DMS 273 treated with DMSO at 0.1 percent for 48 hours (cell line): ENCODE measurements around the gene AKR1E2.

Experiments
- DNase-seq: peaks from one replicate; lab custom pipeline; 2025; lab: John Stamatoyannopoulos, UW

Gene AKR1E2

DNA sequence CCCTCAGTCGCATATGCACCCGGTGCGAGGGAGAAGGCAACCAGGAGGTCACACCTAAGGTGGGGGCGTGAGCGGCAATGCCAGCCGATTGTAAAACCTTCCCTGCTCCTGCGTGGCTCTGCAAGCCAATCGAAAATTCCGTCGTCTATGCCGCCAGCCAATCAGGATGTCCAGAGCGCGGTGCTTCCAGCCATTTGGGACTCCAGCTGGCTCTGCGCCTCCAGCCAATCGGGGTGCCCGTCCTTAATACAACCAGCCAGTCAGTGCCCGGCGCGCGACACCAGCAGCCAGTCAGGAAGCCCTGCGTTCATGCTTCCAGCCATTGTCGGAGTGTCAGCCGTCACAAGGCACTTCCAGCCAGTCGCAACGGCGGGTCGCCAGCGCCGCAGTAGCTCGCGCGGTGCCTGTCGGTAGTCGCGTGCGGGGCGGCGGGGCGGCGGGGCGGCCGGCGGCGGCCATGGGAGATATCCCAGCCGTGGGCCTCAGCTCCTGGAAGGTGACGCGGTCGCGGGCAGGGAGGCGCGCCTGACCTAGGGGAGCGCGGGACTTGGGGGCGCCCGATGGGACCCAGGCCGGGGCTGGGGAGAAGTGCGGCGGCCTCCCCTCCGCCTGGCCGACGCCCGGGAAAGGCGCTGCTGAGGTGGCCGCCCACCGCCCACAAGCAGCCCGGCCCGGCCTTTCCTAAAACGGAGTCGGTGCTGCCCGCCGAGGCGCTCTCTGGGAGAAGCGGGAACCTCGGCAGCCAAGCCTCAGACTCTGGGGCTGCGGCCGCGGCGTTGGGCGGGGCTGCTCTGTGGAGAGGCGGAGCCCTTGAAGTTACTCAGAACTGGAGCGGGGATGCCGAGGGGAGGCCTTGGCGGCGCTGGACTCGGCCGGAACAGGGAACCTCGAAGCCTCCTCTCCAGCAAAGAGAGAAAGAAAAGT is at the start of gene AKR1E2:
TSS of gene AKR1E2 (plus strand) at position 340 of the 924 bp plus-strand sequence. CDS start at position 458, 118 bp downstream.
- DNase-seq = no peak

DNA sequence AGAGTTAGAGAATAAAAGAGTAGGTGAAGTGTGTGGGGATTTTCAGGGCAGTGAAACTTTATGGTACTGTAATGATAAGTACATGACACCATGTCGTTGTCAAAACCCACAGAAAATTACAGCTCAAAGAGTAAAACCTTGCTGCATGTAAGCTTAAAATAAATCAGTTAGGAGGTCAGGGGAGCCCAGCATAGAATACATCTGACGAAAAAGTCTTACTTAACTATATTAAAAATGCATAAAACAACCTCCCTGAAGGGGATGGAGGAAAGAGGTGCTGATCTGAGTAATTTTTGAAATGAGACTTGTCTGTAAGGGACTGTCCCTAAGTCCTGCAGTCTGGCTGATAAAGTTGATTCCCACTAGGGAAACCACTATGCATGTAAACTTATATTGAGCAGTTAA is 49.8 kb upstream of the AKR1E2 start:
- no peak for DNase-seq

DNA sequence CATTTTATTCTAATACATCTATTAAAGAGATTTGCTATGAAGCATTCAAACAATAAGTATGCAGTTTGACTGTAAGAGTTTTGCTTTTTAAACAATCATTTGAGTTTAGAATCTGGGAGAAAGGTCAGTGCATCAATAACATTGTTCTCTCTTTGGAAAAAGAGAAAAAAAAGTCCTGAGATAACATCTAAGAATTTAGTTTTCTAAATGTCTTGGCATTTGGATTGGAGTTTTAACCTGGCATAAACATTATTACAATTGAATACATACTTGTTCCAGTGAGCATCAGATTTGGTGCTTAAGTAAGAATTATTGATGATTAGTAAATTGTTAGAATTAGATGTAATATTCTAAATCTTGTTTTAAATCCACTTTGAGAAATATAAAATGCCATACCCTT is 47.2 kb upstream of the AKR1E2 start:
- no peak for DNase-seq

DNA sequence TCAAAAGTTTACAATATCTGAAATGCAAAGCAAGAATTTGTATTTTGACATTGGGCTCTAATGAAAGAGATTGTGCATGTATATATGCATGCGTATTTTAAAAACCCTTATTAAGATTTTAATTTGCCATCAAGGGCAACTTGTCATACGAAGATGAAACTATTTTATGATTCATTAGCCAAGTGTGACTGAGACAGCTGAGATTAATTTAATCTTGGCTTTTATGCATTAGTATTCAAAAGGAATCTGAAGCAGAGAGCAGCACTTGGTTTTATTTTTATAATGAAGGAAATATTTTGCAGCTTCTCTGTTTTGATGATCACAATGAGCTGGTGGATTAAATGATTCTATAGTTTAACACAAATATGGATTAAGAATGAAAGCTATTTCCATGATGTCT is 45.9 kb upstream of the AKR1E2 start:
- DNase-seq = no peak

DNA sequence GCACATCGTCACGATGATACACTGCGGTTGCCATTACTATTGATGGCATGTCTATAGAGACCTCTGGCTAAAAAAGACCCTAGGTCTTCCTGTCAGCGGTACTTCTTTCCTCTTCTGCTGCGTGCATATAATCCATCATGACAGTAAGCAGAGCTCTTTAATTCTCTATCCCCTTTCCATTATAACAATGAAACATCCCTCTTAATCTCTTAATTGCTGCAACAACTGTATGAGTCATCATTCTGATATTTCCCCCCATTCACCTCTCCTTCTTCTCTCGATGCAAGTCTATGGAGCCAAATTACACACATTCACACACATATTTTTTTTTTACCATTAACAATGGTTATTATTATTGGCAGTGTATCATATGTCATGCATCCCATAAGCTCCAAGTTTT is 45.2 kb upstream of the AKR1E2 start:
- no peak for DNase-seq

DNA sequence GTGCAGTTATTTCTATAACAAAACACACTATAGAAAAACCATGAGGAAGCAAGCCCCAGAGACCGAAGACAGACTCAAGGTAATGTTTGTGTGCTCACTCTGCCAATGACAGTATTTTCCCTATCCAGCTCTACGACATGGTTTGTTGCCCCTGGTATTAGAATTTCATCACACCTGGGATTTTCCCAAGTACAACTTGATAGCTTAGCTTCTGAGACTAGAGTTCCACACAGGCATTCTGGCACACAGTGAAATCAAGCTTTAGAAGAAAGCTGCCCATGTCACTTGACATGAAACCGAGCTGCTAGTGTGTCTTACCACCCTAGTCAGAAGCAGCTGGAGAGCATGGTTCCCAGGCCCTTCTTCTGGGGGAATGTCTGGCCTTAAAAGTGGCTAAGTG is 44.1 kb upstream of the AKR1E2 start:
- no peak for DNase-seq

DNA sequence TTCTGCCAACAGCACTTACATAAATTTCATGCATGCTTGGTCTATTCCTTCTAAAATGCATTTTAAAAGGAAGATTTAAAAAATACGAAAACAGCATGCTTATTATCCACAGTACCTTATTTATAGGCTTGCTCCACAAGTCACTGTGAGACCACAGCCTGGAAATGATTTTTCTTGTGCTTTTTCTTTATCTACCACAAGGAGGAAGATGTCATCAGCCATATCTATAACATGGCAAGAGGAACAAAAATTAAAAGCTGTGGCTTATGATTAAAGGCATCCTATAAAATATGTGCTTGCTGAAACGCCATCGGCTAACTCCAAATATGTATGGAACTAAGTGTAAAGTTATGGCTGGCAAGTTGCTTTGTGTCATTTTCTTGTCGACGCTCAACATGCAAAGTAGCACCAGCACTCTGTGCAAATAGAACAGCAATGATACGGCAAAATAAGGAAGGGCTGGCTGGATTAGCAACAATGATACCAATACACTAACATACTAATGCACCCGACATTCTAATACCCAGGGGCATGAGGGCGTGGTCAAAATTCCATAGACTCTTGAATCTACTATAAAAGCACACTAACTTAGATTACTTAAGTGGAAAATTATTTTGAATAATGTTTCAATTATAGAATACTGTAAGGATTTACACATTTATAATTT is 41.2 kb upstream of the AKR1E2 start:
- no peak for DNase-seq

DNA sequence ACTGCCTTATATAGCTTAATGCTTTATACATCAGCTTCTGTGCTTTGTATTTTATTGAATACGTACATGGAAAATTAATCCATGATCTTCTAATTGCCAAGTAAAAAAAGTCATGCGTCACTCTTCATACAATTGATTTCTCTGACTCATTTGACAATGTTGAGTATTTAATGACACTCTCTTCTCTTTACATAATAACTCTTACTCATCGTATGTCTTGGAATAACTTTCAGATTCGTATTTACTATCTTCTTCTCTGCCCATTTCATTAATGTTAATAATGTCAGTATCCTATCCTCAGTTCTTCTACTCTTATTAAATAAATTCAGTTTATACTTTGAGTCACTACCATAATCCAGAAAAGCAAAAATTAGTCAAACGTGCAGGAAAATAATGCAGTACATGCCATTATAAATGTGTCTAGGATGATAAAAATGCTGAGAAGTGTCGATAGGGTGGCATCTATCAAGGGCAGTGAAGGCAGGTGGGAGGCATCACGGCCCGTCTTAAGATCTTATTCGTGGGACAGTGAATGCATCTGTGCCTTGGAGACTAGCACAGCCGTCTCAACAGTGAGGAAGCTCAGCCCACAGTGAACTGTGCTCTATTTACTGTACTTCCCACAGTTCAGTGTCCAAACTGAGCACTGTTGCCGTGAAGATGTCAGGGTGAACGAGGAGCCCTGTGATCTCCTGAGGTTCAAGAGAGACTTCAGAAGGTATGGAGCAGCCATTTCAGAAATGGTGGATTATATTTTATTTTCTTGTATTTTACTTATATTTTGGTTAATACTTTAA is 39.8 kb upstream of the AKR1E2 start:
- DNase-seq = no peak

DNA sequence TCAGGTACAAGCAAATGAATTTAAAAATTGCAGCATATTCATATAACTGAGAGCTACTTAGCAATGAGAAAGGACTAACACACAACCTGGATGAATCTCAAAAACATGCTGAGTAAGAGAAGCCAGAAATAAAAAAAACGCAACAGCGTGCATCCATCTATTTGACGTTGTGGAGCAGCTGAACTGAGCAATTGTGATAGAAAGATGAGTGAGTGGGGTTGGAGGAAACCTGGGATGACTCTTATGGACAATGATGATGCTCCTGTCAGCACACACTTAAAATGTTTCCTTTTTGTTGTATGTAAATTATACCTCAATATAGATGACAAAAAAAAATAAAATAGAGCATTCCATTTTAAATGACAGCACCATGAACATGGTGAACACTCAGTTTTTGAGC is 36.0 kb upstream of the AKR1E2 start:
- no peak for DNase-seq

DNA sequence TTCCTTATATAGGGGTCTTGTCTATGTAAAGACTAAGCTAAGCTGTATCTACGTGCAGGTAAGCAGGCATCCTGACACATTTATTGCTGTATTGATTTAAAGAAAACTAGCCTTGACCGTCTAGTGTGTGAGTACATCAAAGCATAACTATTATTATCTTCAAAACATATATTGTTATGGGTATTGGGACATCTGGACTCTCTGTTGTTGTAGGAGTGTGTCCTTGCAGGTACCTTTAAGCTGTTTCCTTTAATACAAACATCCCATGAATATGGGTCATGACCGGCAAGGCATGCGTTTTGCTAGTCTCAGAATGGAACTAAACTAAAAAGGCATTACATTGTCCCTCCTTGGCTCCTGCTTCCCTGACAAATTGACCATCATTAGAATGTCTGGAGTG is 35.1 kb upstream of the AKR1E2 start:
- no peak for DNase-seq

DNA sequence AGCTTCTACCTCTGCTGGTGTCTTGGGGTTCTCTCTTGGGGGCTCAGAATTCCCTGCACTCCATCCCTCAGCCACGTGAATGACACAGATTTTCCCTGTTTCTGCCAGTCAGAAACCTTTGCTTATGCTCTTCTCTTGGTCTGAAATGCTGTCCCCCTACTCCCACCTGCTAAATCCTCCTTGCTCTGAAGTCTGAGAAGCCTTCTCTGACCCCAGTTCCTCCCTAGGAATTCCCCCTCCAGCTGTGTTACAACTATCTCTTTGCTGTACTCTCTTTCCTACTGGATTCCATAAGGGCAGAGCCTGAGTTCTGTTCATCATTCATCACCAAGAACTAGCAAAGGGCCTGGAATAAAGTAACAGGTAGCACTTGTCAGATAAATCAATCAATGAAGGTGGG is 33.6 kb upstream of the AKR1E2 start:
- DNase-seq = no peak

DNA sequence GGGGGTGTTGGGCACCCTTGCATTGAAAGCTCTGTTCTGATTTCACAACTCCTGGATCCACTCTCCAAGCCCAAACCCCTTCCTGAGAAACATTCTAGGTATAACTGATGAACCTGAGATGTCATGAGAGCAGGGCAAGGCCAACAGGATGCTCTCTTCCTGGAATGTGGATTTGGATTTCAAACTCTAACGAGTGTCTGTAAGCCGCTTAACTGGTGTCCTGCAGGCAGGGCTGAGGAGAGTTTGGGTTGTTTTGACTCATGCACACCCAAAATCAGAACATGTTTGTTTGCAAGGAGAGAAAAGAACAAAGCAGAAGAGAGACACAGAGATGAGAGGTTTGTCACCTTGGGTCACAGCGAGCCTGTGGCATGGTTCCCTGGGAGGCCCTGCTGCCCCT is 24.6 kb upstream of the AKR1E2 start:
- no peak for DNase-seq

DNA sequence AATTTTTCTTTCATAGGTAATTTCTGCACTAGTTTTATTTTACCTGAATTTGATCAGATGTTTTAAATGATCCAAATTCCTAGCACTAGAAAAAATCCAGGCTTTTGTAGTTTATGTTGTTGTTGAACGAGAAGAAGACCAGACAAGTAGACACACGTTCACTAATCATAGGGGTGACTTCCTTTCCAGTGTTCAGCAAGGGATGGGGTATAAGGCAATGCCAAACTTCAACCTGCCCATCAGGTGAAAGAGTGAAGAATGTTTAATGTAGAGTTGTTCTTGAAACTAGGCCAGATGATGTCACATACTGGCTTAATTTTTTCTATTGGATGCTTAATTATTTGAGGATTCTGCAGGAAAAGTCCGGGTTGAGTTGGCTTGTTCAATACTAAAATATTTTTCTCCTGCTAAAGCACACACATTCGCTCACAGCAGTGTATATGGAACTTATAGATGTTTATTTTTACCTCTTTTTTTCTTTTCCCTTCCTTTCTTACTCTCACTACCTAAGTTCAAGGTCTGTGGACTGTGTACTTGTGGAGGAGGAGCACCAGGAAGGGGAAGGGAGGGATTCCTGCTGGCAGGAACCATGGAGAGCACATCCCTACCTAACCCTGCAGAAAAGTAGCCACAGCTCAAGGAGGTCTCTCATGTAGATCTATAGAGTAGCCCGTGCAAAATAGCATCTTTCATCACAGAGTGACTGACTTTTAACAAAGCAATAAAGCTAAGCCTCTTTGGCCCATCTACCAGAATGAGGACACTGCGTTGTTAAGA is 23.1 kb upstream of the AKR1E2 start:
- DNase-seq = no peak

DNA sequence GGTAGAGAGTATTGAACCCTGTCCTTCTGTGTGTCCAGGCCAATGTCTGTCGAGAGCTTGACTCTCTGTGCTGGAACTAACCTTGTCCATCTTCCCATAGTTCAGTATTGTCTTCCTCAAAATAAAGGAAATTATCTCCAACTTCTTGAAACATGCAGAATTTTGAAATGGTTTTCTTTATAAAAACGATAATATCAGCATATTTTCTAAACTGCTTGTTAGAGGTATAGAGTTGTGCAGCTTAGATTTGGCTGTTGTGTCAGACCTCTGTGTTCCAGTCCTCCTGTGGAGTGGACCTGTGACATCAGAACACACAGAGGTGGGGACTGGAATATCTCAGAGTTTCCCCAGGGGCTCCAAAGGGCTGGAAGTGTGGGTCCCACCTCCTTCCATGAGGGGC is 22.2 kb upstream of the AKR1E2 start:
- DNase-seq = no peak

DNA sequence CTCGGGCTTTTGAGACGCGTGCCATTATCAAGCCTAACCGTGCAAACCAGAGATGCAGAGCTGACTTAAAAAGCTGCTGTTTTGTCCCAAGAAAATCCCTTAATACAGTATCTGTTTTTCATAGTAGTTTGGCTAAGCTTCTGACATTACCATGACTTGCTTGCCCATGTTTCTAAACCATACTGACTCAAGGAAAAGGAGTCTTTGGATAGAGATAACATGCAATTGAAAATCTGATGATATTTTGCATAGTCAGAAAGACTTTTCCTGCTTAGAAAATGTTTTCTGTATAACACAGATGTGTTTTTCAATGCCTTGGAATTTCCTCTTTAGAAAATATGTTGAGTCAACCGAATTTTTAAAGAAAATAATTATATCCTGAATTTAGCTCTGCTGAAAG is 21.5 kb upstream of the AKR1E2 start:
- no peak for DNase-seq

DNA sequence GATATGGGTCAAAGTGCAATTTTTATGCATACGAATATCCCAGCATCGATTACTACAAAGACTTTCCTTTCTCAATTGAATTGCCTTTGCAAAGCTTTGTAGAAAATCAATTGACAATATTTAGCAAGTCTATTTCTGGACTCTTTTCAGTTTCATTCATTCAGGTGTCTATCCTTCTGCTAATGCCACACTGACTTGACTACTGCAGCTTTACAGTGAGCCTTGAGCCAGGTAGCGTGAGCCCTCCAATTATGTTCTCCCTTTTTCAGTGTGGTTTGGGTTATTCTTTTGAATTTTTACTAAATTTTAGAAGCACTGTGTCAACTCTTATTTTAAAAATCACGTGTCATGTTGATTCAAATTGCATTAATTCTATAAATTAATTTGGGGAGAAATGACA is 19.5 kb upstream of the AKR1E2 start:
- DNase-seq = no peak

DNA sequence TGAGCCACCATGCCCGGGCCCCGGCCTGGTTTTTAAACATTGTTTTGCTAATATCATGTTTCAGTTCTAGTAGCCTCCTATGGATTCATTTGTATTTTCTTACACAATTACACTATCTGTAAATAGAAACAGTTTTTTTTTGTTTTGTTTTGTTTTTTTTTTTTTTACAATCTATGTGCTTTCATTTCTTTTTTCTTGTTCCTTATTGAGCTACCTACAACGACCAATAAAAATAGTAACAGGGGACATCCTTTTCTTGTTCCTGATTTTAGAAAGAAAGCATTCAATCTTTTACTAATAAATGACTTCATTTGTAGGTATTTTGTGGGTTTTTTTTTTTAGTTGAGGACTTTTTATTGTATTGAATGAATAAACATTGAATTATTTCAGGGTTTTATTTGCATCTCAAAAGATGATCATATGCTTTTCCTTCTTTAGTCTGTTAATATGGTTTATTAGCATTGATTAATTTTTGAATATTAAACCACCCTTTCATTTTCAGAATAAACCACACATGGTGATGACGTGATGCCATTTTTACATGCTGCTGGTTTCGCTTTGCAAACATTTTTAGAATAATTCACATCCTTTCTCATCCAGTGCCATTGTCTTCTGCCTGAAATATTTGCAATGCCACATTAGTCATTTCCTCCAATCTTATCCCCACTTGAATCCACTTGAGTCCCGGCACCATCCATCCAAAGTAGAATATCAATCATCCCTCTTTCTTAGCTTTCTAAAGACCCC is 18.1 kb upstream of the AKR1E2 start:
- no peak for DNase-seq

DNA sequence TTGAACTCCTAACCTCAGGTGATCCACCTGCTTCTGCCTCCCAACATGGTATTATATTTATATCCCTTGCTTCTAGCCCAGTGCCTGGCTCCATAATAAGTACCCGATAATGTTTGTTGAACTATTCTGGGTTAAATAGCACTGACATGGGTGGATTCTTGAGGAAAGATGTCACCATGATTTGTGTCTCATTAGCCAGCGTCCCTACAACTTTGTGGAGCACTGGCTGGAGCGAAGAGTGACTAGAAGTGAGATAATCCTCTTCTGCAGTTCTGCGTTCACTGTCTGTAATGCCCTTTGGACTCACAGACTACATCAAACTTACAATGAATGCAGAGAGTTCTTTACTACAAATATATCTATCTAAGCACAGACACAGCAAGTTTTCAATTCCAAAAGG is 16.9 kb upstream of the AKR1E2 start:
- DNase-seq = no peak

DNA sequence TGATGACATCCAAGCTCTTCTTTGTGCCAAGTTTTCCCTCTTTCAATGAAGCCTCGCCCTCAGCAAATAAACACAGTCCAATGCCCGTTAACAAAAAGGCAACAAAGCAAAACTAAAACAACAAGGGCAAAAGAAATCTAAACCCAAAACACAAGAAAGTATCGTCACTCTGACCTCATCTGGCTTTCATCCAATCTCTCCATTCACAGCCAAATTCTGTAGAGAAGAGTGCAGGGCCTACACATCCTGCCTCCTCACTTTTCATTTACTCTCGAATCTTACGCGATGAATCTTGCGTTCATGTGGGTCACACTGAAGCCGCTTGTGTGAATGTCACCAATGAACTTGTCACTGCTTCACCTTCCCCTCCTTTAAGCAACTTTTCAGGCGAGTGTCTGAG is 15.9 kb upstream of the AKR1E2 start:
- DNase-seq = no peak

DNA sequence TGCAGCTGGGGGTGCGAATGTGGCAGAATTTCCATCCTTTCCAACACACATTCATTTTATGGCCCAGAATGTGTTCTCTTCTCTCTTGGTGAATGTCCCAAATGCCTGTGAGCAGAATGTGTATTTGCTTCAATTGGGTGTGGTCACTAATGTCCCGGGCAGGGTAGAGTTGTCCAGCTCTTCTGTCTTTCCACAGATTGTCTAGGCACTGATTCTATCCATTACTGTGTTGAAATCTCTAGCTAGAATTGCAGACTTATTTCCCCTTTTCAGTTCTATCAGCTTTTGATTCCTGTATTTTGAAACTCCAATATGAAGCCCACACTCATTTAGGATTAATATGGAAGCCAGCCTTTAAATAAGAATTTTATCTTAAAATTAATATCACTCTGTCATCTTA is 14.0 kb upstream of the AKR1E2 start:
- DNase-seq = no peak

DNA sequence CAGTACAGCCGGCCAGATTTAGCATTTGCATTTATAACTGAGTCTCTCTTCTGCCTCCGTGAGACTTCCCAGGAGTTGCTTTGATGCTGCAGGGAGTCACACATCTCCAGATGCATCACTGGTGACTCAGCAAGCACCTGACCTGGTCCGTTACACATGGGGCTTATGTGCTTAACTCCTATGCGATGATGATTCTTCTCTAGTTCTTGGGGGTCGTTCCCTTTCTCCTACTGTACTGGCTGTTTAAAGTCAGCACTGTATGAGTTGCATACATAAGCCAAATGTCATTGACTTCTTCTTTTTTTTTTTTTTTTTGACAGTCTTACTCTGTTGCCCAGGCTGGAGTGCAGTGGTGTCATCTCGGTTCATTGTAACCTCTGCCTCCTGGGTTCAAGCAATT is 13.0 kb upstream of the AKR1E2 start:
- no peak for DNase-seq
